WTC11 (cell line): ENCODE results near the gene DNAI1. TPM values are rescaled to one million over a fixed set of nuclear protein-coding genes. Genes with fewer than 3 reads are reported as not detected.

Source experiments
- ATAC-seq: fragments of 200-7000 bp; cut with Tn5 transposase; 2 replicates; pipeline ENCODE4 v1.10.0; 2021; ENCODE audit warnings: mild to moderate bottlenecking, moderate library complexity
- CTCF ChIA-PET: fragments of 300-600 bp; sonication (Branson Sonifier 250); formaldehyde crosslinking; loops from one replicate; lab custom pipeline; 2021; ENCODE audit warnings: antibody characterized with exemption; lab: Charles Lee
- POLR2A ChIA-PET: fragments of 350-600 bp; sonication (Branson Sonifier 250); formaldehyde crosslinking; loops from one replicate; lab custom pipeline; 2021; ENCODE audit warnings: antibody characterized with exemption; lab: Charles Lee
- DNase-seq: peaks from one replicate; pipeline ENCODE4 v3.0.0; 2021; ENCODE audit warnings: low spot score
- H3K27ac Mint-ChIP-seq: 2 replicates; pipeline ENCODE4 v1.8.0; 2021; ENCODE audit warnings: mixed read lengths
- H3K27me3 Mint-ChIP-seq: 2 replicates; pipeline ENCODE4 v1.8.0; 2021; ENCODE audit warnings: low read depth, mild to moderate bottlenecking, moderate library complexity, mixed read lengths
- H3K36me3 Mint-ChIP-seq: 2 replicates; pipeline ENCODE4 v1.8.0; 2021; ENCODE audit warnings: mixed read lengths
- H3K4me1 Mint-ChIP-seq: 2 replicates; pipeline ENCODE4 v1.8.0; 2022; ENCODE audit warnings: mixed read lengths
- H3K4me3 Mint-ChIP-seq: 2 replicates; pipeline ENCODE4 v1.8.0; 2021; ENCODE audit warnings: mild to moderate bottlenecking, moderate library complexity, mixed read lengths
- H3K9me3 Mint-ChIP-seq: 2 replicates; pipeline ENCODE4 v1.8.0; 2021; ENCODE audit warnings: mixed read lengths
- CREB1 ChIP-seq: sonication (generic); formaldehyde crosslinking; IDR thresholded peaks from 2 replicates; pipeline ENCODE4 v1.8.0; 2023; ENCODE audit warnings: mild to moderate bottlenecking, missing genetic modification reagents
- CREM ChIP-seq: sonication (generic); formaldehyde crosslinking; IDR thresholded peaks from 2 replicates; pipeline ENCODE4 v1.8.1; 2022; ENCODE audit warnings: mild to moderate bottlenecking, missing genetic modification reagents, moderate library complexity
- ESRRA ChIP-seq: sonication (generic); formaldehyde crosslinking; IDR thresholded peaks from 2 replicates; pipeline ENCODE4 v1.8.1; 2022; ENCODE audit warnings: mild to moderate bottlenecking, missing genetic modification reagents, borderline replicate concordance
- ETV6 ChIP-seq: sonication (generic); formaldehyde crosslinking; IDR thresholded peaks from 2 replicates; pipeline ENCODE4 v1.8.1; 2022; ENCODE audit warnings: mild to moderate bottlenecking, missing genetic modification reagents
- FOXJ3 ChIP-seq: sonication (generic); formaldehyde crosslinking; IDR thresholded peaks from 2 replicates; pipeline ENCODE4 v1.9.0; 2021; ENCODE audit warnings: missing genetic modification reagents, mild to moderate bottlenecking, borderline replicate concordance
- FOXP4 ChIP-seq: sonication (generic); formaldehyde crosslinking; IDR thresholded peaks from 2 replicates; pipeline ENCODE4 v1.8.0; 2022; ENCODE audit warnings: mild to moderate bottlenecking, missing genetic modification reagents
- GABPB1 ChIP-seq: sonication (generic); formaldehyde crosslinking; IDR thresholded peaks from 2 replicates; pipeline ENCODE4 v1.8.1; 2023; ENCODE audit warnings: mild to moderate bottlenecking, missing genetic modification reagents
- JUN ChIP-seq: sonication (generic); formaldehyde crosslinking; IDR thresholded peaks from 2 replicates; pipeline ENCODE4 v1.8.0; 2023; ENCODE audit warnings: mild to moderate bottlenecking, missing genetic modification reagents
- MYBL2 ChIP-seq: sonication (generic); formaldehyde crosslinking; IDR thresholded peaks from 2 replicates; pipeline ENCODE4 v1.8.1; 2023; ENCODE audit warnings: mild to moderate bottlenecking, moderate library complexity, missing genetic modification reagents
- NFE2L1 ChIP-seq: sonication (generic); formaldehyde crosslinking; IDR thresholded peaks from 2 replicates; pipeline ENCODE4 v1.8.1; 2023; ENCODE audit warnings: missing genetic modification reagents
- OVOL2 ChIP-seq: fragments of 250-450 bp; sonication (Bioruptor Pico); IDR thresholded peaks from 2 replicates; pipeline ENCODE4 v1.9.0; 2021; ENCODE audit warnings: mild to moderate bottlenecking, borderline replicate concordance
- SMAD4 ChIP-seq: sonication (generic); formaldehyde crosslinking; IDR thresholded peaks from 2 replicates; pipeline ENCODE4 v1.8.0; 2022; ENCODE audit warnings: mild to moderate bottlenecking, missing genetic modification reagents
- SOX15 ChIP-seq: fragments of 250-450 bp; sonication (Bioruptor Pico); IDR thresholded peaks from 2 replicates; pipeline ENCODE4 v1.9.0; 2021; ENCODE audit warnings: mild to moderate bottlenecking
- TEAD1 ChIP-seq: sonication (generic); formaldehyde crosslinking; IDR thresholded peaks from 2 replicates; pipeline ENCODE4 v1.8.0; 2022; ENCODE audit warnings: mild to moderate bottlenecking, missing genetic modification reagents
- TEAD4 ChIP-seq: sonication (generic); formaldehyde crosslinking; IDR thresholded peaks from 2 replicates; pipeline ENCODE4 v1.8.0; 2022; ENCODE audit warnings: mild to moderate bottlenecking, missing genetic modification reagents
- TP53 ChIP-seq: sonication (generic); formaldehyde crosslinking; IDR thresholded peaks from 2 replicates; pipeline ENCODE4 v1.8.1; 2023; ENCODE audit warnings: mild to moderate bottlenecking, missing genetic modification reagents
- USF1 ChIP-seq: sonication (generic); formaldehyde crosslinking; IDR thresholded peaks from 2 replicates; pipeline ENCODE4 v1.8.0; 2022; ENCODE audit warnings: mild to moderate bottlenecking, missing genetic modification reagents
- ZBTB43 ChIP-seq: sonication (generic); formaldehyde crosslinking; IDR thresholded peaks from 2 replicates; pipeline ENCODE4 v1.8.1; 2023; ENCODE audit warnings: mild to moderate bottlenecking, missing genetic modification reagents
- ZNF281 ChIP-seq: sonication (generic); formaldehyde crosslinking; IDR thresholded peaks from 2 replicates; pipeline ENCODE4 v1.8.0; 2023; ENCODE audit warnings: mild to moderate bottlenecking, missing genetic modification reagents
- ZNF317 ChIP-seq: sonication (generic); formaldehyde crosslinking; IDR thresholded peaks from 2 replicates; pipeline ENCODE4 v1.8.1; 2023; ENCODE audit warnings: low read depth, mild to moderate bottlenecking, moderate library complexity, missing genetic modification reagents, borderline replicate concordance
- ZNF512 ChIP-seq: sonication (generic); formaldehyde crosslinking; IDR thresholded peaks from 2 replicates; pipeline ENCODE4 v1.8.1; 2022; ENCODE audit warnings: missing genetic modification reagents, borderline replicate concordance
- total RNA-seq: library from RNA; stranded (reverse); gene quantifications from 3 replicates; pipeline ENCODE4 v1.2.3, GENCODE V29; 2021

The DNAI1 gene
- total RNA-seq, 1 experiment from 2014 or later, result 2.1 TPM

GRCh38 chr9:34492051-34492450 lies 33.4 kb downstream of the DNAI1 start:
- no peak overlapping the region for H3K4me3 Mint-ChIP-seq
- H3K27ac Mint-ChIP-seq, result no peak overlapping the region
- no peaks in the 10 kb centered on the region for H3K9me3 Mint-ChIP-seq
- H3K4me1 Mint-ChIP-seq, result no peaks in the 10 kb centered on the region
- POLR2A ChIA-PET, result no interaction called here
- H3K27me3 Mint-ChIP-seq, result no peaks in the 10 kb centered on the region; the same call in 1 of the 2 replicates
- H3K36me3 Mint-ChIP-seq, result no peaks in the 10 kb centered on the region
- DNase-seq (no peak), ATAC-seq (peak; percentile 72)
- TF ChIP-seq OVOL2 (CRISPR knock-in tag) (no peak), USF1 (CRISPR knock-in tag) (no peak), JUN (CRISPR knock-in tag) (no peak), ESRRA (CRISPR knock-in tag) (no peak), GABPB1 (CRISPR knock-in tag) (no peak), FOXP4 (no peak)
- CTCF ChIA-PET, result interaction anchor here (0.7 to 3.3 kb wide), 9 partner anchors 18 to 209 kb away, joined by 3 to 19 read pairs (median 4); no protein-coding TSS in a partner anchor

- peak; percentile 76 for ATAC-seq
- TF ChIP-seq ZNF281 (CRISPR knock-in tag) (no peak), ETV6 (0 out of 2 replicates have a peak, but pooled peaks have one; percentile 32), TEAD1 (CRISPR knock-in tag) (0 out of 2 replicates have a peak, but pooled peaks have one; percentile 40), NFE2L1 (peak; percentile 70; the same call in 1 of the 2 replicates), SMAD4 (0 out of 2 replicates have a peak, but pooled peaks have one; percentile 34), ZBTB43 (0 out of 2 replicates have a peak, but pooled peaks have one; percentile 25), CREB1 (CRISPR knock-in tag) (no peak), SOX15 (CRISPR knock-in tag) (no peak), FOXJ3 (no peak), ZNF512 (CRISPR knock-in tag) (0 out of 2 replicates have a peak, but pooled peaks have one; percentile 32), TEAD4 (CRISPR knock-in tag) (0 out of 2 replicates have a peak, but pooled peaks have one; percentile 43), ZNF317 (0 out of 2 replicates have a peak, but pooled peaks have one; percentile 12), MYBL2 (peak; percentile 56; the same call in 1 of the 2 replicates), TP53 (CRISPR knock-in tag) (peak; percentile 36; the same call in 1 of the 2 replicates), CREM (0 out of 2 replicates have a peak, but pooled peaks have one; percentile 32), JUN (CRISPR knock-in tag) (peak; percentile 84; the same call in 1 of the 2 replicates)
- POLR2A ChIA-PET, result no interaction called here
- no peaks in the 10 kb centered on the region for H3K27me3 Mint-ChIP-seq
- no peak overlapping the region for H3K4me3 Mint-ChIP-seq
- no peaks in the 10 kb centered on the region for H3K9me3 Mint-ChIP-seq
- H3K27ac Mint-ChIP-seq, result no peak overlapping the region
- no peaks in the 10 kb centered on the region for H3K36me3 Mint-ChIP-seq
- peak; percentile 78 for DNase-seq
- CTCF ChIA-PET, result interaction anchor here (1.0 to 3.3 kb wide), 4 partner anchors 9 to 90 kb away, joined by 4 to 19 read pairs (median 8); no protein-coding TSS in a partner anchor
- H3K4me1 Mint-ChIP-seq, result peaks cover 4% of the 10 kb centered on the region; the same call in 1 of the 2 replicates
Measured at GRCh38 chr9:34493972-34494535, 35.4 kb downstream of the DNAI1 start.
